Activated naive CD4-positive, alpha-beta T cell treated with anti-CD3 and anti-CD28 coated beads, Interleukin-2, amount 50 U/mL, for 72 hours (primary cell): ENCODE results near the gene BCL11B. TPM values are rescaled to one million over a fixed set of nuclear protein-coding genes. Genes with fewer than 3 reads are reported as not detected.

Source experiments
- ATAC-seq, 2 donors: fragments of 150-1000 bp; cut with Tn5 transposase; 2 replicates each; pipeline ENCODE4 v1.10.0; 2021; ENCODE audit warnings: mild to moderate bottlenecking in 2 of 2, moderate library complexity in 2 of 2
- DNase-seq, 2 donors: peaks; one replicate each; pipeline ENCODE4 v3.0.0; 2021 to 2022; ENCODE audit warnings: low spot score in 2 of 2
- H3K27ac Mint-ChIP-seq, 2 donors: one replicate each; pipeline ENCODE4 v1.8.0; 2022; ENCODE audit warnings: mild to moderate bottlenecking in 2 of 2, mixed read lengths in 2 of 2
- H3K36me3 Mint-ChIP-seq, 2 donors: one replicate each; pipeline ENCODE4 v1.8.0; 2022; ENCODE audit warnings: mixed read lengths in 2 of 2
- H3K9me3 Mint-ChIP-seq, 2 donors: one replicate each; pipeline ENCODE4 v1.8.0; 2022; ENCODE audit warnings: mixed read lengths in 2 of 2
- total RNA-seq, 2 donors: library from RNA; stranded (reverse); gene quantifications; one replicate each; pipeline ENCODE4 v1.2.3, GENCODE V29; 2022

The BCL11B gene
- total RNA-seq, 2 donors from 2014 or later = 57.8 to 65.7 TPM

DNA sequence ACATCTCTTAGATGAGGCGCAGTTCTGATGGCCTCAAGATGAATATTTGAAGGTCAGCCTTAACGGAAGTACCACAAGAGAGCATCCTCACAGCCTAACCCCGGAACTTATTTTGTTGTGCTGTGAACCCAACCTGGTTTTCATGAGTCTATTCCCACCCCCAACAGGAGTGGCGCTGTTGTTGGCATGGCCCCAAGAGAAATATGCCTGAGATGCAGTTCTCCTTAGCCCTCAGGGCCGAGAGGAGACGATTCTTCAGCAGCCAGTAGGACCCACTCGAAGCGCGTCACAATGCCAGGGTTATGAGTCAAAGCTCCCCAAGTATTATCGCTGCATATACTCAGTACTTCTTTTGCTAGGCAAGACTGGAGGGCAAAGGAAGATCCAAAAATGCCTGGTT, 24.5 kb upstream of the BCL11B start:
- DNase-seq (no peak), ATAC-seq (no peak)
- Mint-ChIP-seq H3K36me3 (peaks cover 14 to 33% of the 10 kb centered on the region in 2 donors), H3K9me3 (peaks cover 18 to 21% of the 10 kb centered on the region in 2 donors), H3K27ac (no peak overlapping the region)

- Mint-ChIP-seq H3K9me3 (no peaks in the 10 kb centered on the region), H3K27ac (no peak overlapping the region), H3K36me3 (no peaks in the 10 kb centered on the region)
- no peak for DNase-seq
- ATAC-seq = no peak
These were observed 17.6 kb upstream of the BCL11B start for GRCh38 chr14:99289394-99290189.

GRCh38 chr14:99288948-99289347, 17.0 kb upstream of the BCL11B start:
- Mint-ChIP-seq H3K36me3 (no peaks in the 10 kb centered on the region), H3K9me3 (no peaks in the 10 kb centered on the region), H3K27ac (no peak overlapping the region)
- DNase-seq (no peak), ATAC-seq (no peak)

- DNase-seq (no peak), ATAC-seq (peak in 1 of 2 donors; percentile 51)
- Mint-ChIP-seq H3K36me3 (no peaks in the 10 kb centered on the region), H3K9me3 (no peaks in the 10 kb centered on the region), H3K27ac (peak overlapping the region in 1 of 2 donors; percentile 5)
These were observed 15.4 kb upstream of the BCL11B start for GRCh38 chr14:99287269-99287942.

DNA sequence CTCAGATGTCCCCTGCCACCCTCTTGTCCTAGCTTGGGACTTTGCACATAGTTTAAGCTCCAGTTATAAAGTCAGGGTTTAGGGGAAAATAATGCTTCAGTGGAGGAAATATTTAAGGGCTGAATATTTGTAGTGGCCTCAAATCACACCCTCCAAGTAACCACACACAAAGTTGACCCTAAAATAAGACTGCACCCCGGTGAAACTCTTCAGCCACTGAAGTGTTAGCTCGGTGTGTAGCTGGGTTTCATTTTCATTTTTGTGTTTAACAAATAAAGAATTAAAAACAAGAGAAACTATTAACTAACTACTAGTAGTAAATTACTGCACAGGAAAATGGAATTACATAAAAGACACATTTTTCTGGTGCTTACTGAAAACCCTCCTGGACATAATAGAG, 14.8 kb upstream of the BCL11B start:
- Mint-ChIP-seq H3K27ac (peak overlapping the region in 1 of 2 donors; percentile 5), H3K9me3 (no peaks in the 10 kb centered on the region), H3K36me3 (no peaks in the 10 kb centered on the region)
- DNase-seq (no peak), ATAC-seq (no peak)

GRCh38 chr14:99284254-99285004, 12.4 kb upstream of the BCL11B start:
- ATAC-seq (no peak), DNase-seq (no peak)
- Mint-ChIP-seq H3K9me3 (no peaks in the 10 kb centered on the region), H3K36me3 (no peaks in the 10 kb centered on the region), H3K27ac (no peak overlapping the region)

DNA sequence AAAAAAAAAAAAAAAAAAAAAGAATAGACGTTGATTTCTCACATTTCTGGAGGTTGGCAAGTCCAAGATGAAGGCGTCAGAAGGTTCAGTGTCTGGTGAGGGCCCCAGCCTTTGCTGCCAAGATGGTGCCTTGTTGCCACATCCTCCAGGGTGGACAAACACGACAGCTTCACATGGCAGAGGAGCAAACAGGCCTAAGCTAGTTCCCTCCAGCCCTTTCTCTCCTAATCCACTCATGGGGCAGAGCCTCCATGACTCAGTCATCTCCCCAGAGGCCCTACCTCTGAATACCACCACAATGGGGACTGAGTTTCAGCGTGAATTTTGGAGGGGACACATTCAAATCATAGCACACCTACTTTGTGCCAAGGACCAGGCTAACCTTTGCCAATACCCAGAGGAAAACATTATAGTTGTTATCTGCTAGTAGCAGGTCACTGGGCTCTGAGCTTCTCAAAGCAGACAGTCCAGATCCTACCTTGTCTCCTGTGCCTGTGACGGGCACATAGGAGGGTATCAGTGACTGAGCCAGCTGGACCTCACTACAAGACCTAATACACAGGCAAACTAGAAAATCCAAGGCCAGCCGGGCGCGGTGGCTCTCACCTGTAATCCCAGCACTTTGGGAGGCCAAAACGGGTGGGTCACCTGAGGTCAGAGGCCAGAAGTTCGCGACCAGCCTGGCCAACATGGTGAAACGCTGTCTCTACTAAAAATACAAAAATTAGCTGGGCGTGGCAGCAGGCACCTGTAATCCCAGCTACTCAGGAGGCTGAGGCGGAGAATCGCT, 10.5 kb upstream of the BCL11B start:
- no peak for ATAC-seq
- no peak for DNase-seq
- Mint-ChIP-seq H3K9me3 (no peaks in the 10 kb centered on the region), H3K27ac (no peak overlapping the region), H3K36me3 (no peaks in the 10 kb centered on the region)

GRCh38 chr14:99281396-99281795, 9.4 kb upstream of the BCL11B start:
- ATAC-seq (no peak), DNase-seq (no peak)
- no peaks in the 10 kb centered on the region for H3K36me3 Mint-ChIP-seq
- H3K27ac Mint-ChIP-seq = no peak overlapping the region
- no peaks in the 10 kb centered on the region for H3K9me3 Mint-ChIP-seq

GRCh38 chr14:99280852-99281251, 8.9 kb upstream of the BCL11B start:
- DNase-seq = no peak
- no peak overlapping the region for H3K27ac Mint-ChIP-seq
- no peak for ATAC-seq
- no peaks in the 10 kb centered on the region for H3K9me3 Mint-ChIP-seq
- H3K36me3 Mint-ChIP-seq = no peaks in the 10 kb centered on the region

GRCh38 chr14:99280066-99280731, 8.2 kb upstream of the BCL11B start:
- Mint-ChIP-seq H3K27ac (no peak overlapping the region), H3K36me3 (no peaks in the 10 kb centered on the region), H3K9me3 (no peaks in the 10 kb centered on the region)
- ATAC-seq (no peak), DNase-seq (no peak)

DNA sequence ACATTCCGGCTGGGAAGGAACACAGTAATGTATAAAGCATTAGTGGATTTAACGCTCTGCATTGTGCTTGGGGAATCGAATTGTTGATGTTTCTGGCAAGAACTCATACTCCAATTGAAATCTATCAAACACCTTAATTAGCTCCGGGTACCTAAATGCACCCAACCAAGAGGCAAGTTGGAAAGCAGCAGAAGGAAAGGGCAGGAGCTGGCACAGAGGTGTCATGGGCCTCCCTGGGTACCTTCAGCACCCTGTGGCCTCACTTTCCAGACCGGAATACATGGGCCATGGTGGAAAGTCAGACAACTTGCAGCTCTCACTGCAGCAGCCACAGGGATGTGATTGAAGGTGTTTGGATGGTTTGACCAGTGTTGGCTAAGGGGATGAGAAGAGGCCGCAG, 6.8 kb upstream of the BCL11B start:
- Mint-ChIP-seq H3K9me3 (no peaks in the 10 kb centered on the region), H3K27ac (no peak overlapping the region), H3K36me3 (no peaks in the 10 kb centered on the region)
- ATAC-seq (no peak), DNase-seq (no peak)

- no peak for ATAC-seq
- H3K36me3 Mint-ChIP-seq = no peaks in the 10 kb centered on the region
- no peaks in the 10 kb centered on the region for H3K9me3 Mint-ChIP-seq
- H3K27ac Mint-ChIP-seq = peak overlapping the region in 1 of 2 donors; percentile 26
- no peak for DNase-seq
These were observed 5.5 kb upstream of the BCL11B start for GRCh38 chr14:99277530-99277929.

DNA sequence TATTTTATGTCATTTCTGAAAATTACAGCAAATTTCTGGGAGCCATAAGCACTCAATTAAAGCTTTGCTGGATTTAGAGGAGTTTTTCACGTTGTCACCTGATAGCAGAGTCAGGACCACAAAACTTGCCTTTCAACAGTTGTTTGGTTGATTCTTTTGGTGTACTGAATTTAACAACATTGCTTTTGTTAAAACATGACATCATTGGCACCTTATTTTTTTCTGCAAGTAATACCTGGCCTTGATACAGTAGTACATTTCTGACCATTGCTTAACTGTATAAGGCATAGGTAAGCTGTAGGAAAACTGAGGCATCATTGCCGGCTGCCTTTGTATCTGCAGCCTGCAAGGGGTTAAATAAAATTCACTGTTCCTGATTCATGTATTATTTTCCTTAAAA, 4.5 kb upstream of the BCL11B start:
- ATAC-seq (no peak), DNase-seq (no peak)
- Mint-ChIP-seq H3K9me3 (no peaks in the 10 kb centered on the region), H3K36me3 (peaks cover 3 to 4% of the 10 kb centered on the region in 2 donors), H3K27ac (no peak overlapping the region)

DNA sequence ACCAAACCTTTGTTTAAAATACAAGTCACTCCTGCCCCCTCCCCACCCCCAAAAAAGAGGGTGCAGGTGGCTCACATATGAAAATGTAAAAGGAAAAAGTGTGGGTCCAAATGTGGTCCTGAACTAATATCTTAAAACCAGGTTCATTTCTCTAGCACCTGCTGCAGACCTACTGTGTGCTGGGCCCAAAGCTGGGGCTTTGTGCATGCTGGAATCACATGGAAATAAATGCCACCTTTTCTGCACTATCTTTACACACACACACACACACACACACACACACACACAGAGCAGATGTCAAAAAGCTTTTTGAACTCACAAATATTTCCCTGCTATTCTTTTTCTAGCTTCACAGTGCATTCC, 3.2 kb upstream of the BCL11B start:
- no peak for DNase-seq
- peak overlapping the region in 1 of 2 donors; percentile 89 for H3K27ac Mint-ChIP-seq
- H3K9me3 Mint-ChIP-seq = no peaks in the 10 kb centered on the region
- H3K36me3 Mint-ChIP-seq = peaks cover 7 to 9% of the 10 kb centered on the region in 2 donors
- no peak for ATAC-seq

- DNase-seq (peak in 1 of 2 donors; percentile 79), ATAC-seq (peak; percentile 8 to 47)
- Mint-ChIP-seq H3K36me3 (peaks cover 12 to 14% of the 10 kb centered on the region in 2 donors), H3K9me3 (no peaks in the 10 kb centered on the region), H3K27ac (peak overlapping the region; percentile 56 to 89)
These were observed 2.6 kb upstream of the BCL11B start for GRCh38 chr14:99274346-99275221.
